ENCODE results near the gene ANKEF1.

ANKEF1 gene

DNA sequence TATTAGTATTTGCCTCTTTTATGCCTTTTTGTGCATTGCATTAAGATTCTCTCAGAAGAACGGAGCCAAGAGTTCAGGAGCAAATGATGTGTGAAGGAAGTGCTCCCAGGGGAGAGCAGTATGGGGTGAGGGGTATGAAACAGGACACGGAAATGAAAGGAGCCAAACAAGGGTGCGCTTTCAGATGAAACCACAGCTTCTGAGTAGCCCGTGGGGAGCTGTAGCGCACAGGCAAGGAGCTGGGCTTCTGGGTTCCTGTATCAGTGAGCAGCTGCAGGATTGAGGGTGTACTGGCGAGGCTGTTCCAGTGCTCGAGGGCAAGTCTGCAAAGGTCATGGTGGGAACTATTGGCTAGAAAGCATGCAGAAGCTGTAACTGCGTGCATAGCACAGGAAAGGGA lies 25.4 kb downstream of the ANKEF1 start:
- no peak overlapping the region for H3K4me3 ChIP-seq (ENCODE audit: insufficient read length, low read depth)
- TF ChIP-seq SUZ12 (IDR thresholded peaks at IDR 0.05; ENCODE audit: extremely low read depth, insufficient read depth, insufficient read length) (no peak), ZNF274 (IDR thresholded peaks at IDR 0.05; ENCODE audit: low read depth, low read length) (no peak), YY1 (IDR thresholded peaks at IDR 0.05; ENCODE audit: insufficient read depth, insufficient read length) (no peak)
- H3K27me3 ChIP-seq (ENCODE audit: insufficient read depth, insufficient read length) = no peaks in the 10 kb centered on the region
- no peak for DNase-seq (ENCODE audit: low read depth, low spot score)
- no peak overlapping the region for H3K9ac ChIP-seq (ENCODE audit: insufficient read length, low read depth)
- no peaks in the 10 kb centered on the region for H3K9me3 ChIP-seq (ENCODE audit: insufficient read depth, low read length)
- H3K36me3 ChIP-seq (ENCODE audit: insufficient read depth, insufficient read length, low read length) = no peaks in the 10 kb centered on the region
- no peaks in the 10 kb centered on the region for H3K4me1 ChIP-seq (ENCODE audit: insufficient read depth, insufficient read length)

- no peak for DNase-seq (ENCODE audit: low read depth, low spot score)
- H3K36me3 ChIP-seq (ENCODE audit: insufficient read depth, insufficient read length, low read length) = no peaks in the 10 kb centered on the region
- no peak overlapping the region for H3K9ac ChIP-seq (ENCODE audit: insufficient read length, low read depth)
- no peak overlapping the region for H3K4me3 ChIP-seq (ENCODE audit: insufficient read length, low read depth)
- no peaks in the 10 kb centered on the region for H3K27me3 ChIP-seq (ENCODE audit: insufficient read depth, insufficient read length)
- no peaks in the 10 kb centered on the region for H3K9me3 ChIP-seq (ENCODE audit: insufficient read depth, low read length)
- no peaks in the 10 kb centered on the region for H3K4me1 ChIP-seq (ENCODE audit: insufficient read depth, insufficient read length)
- no peak for TF ChIP-seq YY1 (IDR thresholded peaks at IDR 0.05; ENCODE audit: insufficient read depth, insufficient read length)
- no peak for TF ChIP-seq SUZ12 (IDR thresholded peaks at IDR 0.05; ENCODE audit: extremely low read depth, insufficient read depth, insufficient read length)
- TF ChIP-seq ZNF274 (IDR thresholded peaks at IDR 0.05; ENCODE audit: low read depth, low read length) = no peak
Observed at GRCh38 chr20:10061641-10062040, 26.9 kb downstream of the ANKEF1 start.

GRCh38 chr20:10063482-10063881 lies 28.7 kb downstream of the ANKEF1 start:
- no peak for DNase-seq (ENCODE audit: low read depth, low spot score)
- Histone ChIP-seq H3K27me3 (ENCODE audit: insufficient read depth, insufficient read length) (no peaks in the 10 kb centered on the region), H3K4me1 (ENCODE audit: insufficient read depth, insufficient read length) (no peaks in the 10 kb centered on the region), H3K9ac (ENCODE audit: insufficient read length, low read depth) (no peak overlapping the region), H3K36me3 (ENCODE audit: insufficient read depth, insufficient read length, low read length) (no peaks in the 10 kb centered on the region), H3K9me3 (ENCODE audit: insufficient read depth, low read length) (no peaks in the 10 kb centered on the region), H3K4me3 (ENCODE audit: insufficient read length, low read depth) (no peak overlapping the region)
- TF ChIP-seq ZNF274 (IDR thresholded peaks at IDR 0.05; ENCODE audit: low read depth, low read length) = no peak
- TF ChIP-seq SUZ12 (IDR thresholded peaks at IDR 0.05; ENCODE audit: extremely low read depth, insufficient read depth, insufficient read length) = no peak
- no peak for TF ChIP-seq YY1 (IDR thresholded peaks at IDR 0.05; ENCODE audit: insufficient read depth, insufficient read length)

DNA sequence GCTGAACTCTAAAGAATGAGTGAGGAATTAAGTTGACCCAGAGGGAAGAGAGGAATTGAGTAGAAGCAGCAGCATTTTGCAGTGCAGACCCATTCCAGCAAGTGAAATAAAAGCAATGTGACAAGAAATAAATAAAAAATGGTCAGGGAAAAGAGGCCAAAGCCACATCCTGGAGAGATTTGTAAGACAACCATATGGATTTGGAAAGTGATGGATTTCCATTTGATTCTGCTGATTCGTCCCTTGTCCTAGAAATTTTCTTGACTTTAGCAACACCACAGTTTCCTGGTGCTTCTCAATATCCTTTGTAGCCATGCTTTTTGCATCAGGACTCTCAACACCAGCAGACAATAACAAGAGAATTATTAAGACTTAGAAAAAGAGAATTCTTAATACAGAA lies 29.8 kb downstream of the ANKEF1 start:
- Histone ChIP-seq H3K9ac (ENCODE audit: insufficient read length, low read depth) (no peak overlapping the region), H3K4me3 (ENCODE audit: insufficient read length, low read depth) (no peak overlapping the region), H3K4me1 (ENCODE audit: insufficient read depth, insufficient read length) (no peaks in the 10 kb centered on the region), H3K27me3 (ENCODE audit: insufficient read depth, insufficient read length) (no peaks in the 10 kb centered on the region), H3K9me3 (ENCODE audit: insufficient read depth, low read length) (no peaks in the 10 kb centered on the region), H3K36me3 (ENCODE audit: insufficient read depth, insufficient read length, low read length) (no peaks in the 10 kb centered on the region)
- TF ChIP-seq YY1 (IDR thresholded peaks at IDR 0.05; ENCODE audit: insufficient read depth, insufficient read length) (no peak), ZNF274 (IDR thresholded peaks at IDR 0.05; ENCODE audit: low read depth, low read length) (no peak), SUZ12 (IDR thresholded peaks at IDR 0.05; ENCODE audit: extremely low read depth, insufficient read depth, insufficient read length) (no peak)
- DNase-seq (ENCODE audit: low read depth, low spot score) = no peak

DNA sequence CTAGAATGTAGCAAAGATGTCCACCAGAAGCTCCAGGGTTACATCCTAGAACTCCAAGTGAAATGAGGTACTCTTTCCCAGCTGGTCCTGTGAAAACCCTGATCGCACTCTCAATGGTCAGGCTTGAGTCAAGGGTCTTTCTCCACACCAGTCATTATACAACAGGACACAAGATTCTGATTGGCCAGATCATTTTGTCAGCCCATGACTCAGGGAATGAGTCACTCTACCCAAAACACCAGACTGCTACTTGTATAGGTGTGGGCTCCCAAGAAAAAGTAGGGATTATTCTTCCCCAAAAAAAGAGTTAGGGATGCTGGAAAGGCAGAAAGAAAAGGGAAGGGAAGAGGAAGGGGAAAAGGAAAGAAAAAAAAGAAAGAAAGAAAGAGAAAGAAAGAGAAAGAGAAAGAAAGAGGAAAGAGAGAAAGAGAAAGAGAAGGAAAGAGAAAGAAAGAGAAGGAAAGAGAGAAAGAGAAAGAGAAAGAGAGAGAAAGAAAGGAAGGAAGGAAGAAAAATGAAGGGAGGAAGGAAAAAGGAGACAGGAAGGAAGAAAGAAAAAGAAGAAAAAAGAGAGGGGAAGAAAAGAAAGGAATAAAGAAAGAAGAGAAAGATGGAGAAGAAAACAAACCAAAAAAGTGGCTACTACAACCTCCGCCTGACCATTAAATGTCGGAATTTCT lies 30.5 kb downstream of the ANKEF1 start:
- H3K4me3 ChIP-seq (ENCODE audit: insufficient read length, low read depth) = no peak overlapping the region
- TF ChIP-seq YY1 (IDR thresholded peaks at IDR 0.05; ENCODE audit: insufficient read depth, insufficient read length) = no peak
- no peak for TF ChIP-seq ZNF274 (IDR thresholded peaks at IDR 0.05; ENCODE audit: low read depth, low read length)
- TF ChIP-seq SUZ12 (IDR thresholded peaks at IDR 0.05; ENCODE audit: extremely low read depth, insufficient read depth, insufficient read length) = no peak
- H3K9ac ChIP-seq (ENCODE audit: insufficient read length, low read depth) = no peak overlapping the region
- no peaks in the 10 kb centered on the region for H3K36me3 ChIP-seq (ENCODE audit: insufficient read depth, insufficient read length, low read length)
- H3K9me3 ChIP-seq (ENCODE audit: insufficient read depth, low read length) = no peaks in the 10 kb centered on the region
- DNase-seq (ENCODE audit: low read depth, low spot score) = no peak
- no peaks in the 10 kb centered on the region for H3K27me3 ChIP-seq (ENCODE audit: insufficient read depth, insufficient read length)
- no peaks in the 10 kb centered on the region for H3K4me1 ChIP-seq (ENCODE audit: insufficient read depth, insufficient read length)

GRCh38 chr20:10067321-10067720 lies 32.5 kb downstream of the ANKEF1 start:
- Histone ChIP-seq H3K36me3 (ENCODE audit: insufficient read depth, insufficient read length, low read length) (no peaks in the 10 kb centered on the region), H3K4me3 (ENCODE audit: insufficient read length, low read depth) (no peak overlapping the region), H3K9ac (ENCODE audit: insufficient read length, low read depth) (no peak overlapping the region), H3K4me1 (ENCODE audit: insufficient read depth, insufficient read length) (no peaks in the 10 kb centered on the region), H3K9me3 (ENCODE audit: insufficient read depth, low read length) (no peaks in the 10 kb centered on the region), H3K27me3 (ENCODE audit: insufficient read depth, insufficient read length) (no peaks in the 10 kb centered on the region)
- no peak for DNase-seq (ENCODE audit: low read depth, low spot score)
- TF ChIP-seq ZNF274 (IDR thresholded peaks at IDR 0.05; ENCODE audit: low read depth, low read length) (no peak), YY1 (IDR thresholded peaks at IDR 0.05; ENCODE audit: insufficient read depth, insufficient read length) (no peak), SUZ12 (IDR thresholded peaks at IDR 0.05; ENCODE audit: extremely low read depth, insufficient read depth, insufficient read length) (no peak)

GRCh38 chr20:10074513-10074912 lies 39.7 kb downstream of the ANKEF1 start:
- TF ChIP-seq YY1 (IDR thresholded peaks at IDR 0.05; ENCODE audit: insufficient read depth, insufficient read length) (no peak), ZNF274 (IDR thresholded peaks at IDR 0.05; ENCODE audit: low read depth, low read length) (no peak), SUZ12 (IDR thresholded peaks at IDR 0.05; ENCODE audit: extremely low read depth, insufficient read depth, insufficient read length) (no peak)
- Histone ChIP-seq H3K9me3 (ENCODE audit: insufficient read depth, low read length) (no peaks in the 10 kb centered on the region), H3K27me3 (ENCODE audit: insufficient read depth, insufficient read length) (no peaks in the 10 kb centered on the region), H3K9ac (ENCODE audit: insufficient read length, low read depth) (no peak overlapping the region), H3K4me3 (ENCODE audit: insufficient read length, low read depth) (no peak overlapping the region), H3K4me1 (ENCODE audit: insufficient read depth, insufficient read length) (no peaks in the 10 kb centered on the region), H3K36me3 (ENCODE audit: insufficient read depth, insufficient read length, low read length) (no peaks in the 10 kb centered on the region)
- no peak for DNase-seq (ENCODE audit: low read depth, low spot score)

Measured in NT2/D1 (cell line).